Measurements from ENCODE around the gene PCGF1.
"Not testable (repeated sequence)": the region's sequence is repeated elsewhere in the genome, so short reads cannot be mapped to it uniquely, and the experiment has no call there.

The PCGF1 gene

DNA sequence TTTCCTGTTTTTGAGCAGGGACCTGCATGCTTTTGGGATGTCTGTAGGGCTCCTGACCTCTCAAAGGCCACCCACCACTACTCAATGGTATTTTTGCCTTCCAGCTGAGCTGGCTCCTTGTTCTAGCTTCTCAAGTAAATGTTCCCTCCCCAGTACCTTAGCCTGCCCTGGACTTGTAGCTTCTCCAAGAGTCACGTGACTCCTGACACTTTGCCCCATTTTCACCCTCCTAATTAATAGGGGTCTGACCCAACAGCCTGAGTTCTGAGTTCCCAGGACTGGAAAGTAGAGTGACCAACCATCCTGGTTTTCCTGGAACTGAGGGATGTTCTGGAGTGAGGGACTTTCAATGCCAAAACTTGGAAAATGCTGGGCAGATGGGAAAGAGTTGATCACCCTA, 12.1 kb downstream of the PCGF1 start:
- no peak for DNase-seq (ENCODE audit: low spot score)
- in situ Hi-C loops (cut with MboI; ENCODE audit: low pct_unique_long_range_greater_than_20kb, low sequenced_read_pairs, unreplicated experiment), result loop anchor here (25.0 kb wide), 1 partner anchor 92 kb away; no protein-coding TSS in a partner anchor
- TF ChIP-seq CTCF (IDR thresholded peaks at IDR 0.05; ENCODE audit: extremely low read depth, insufficient read depth, missing control alignments), result no peak

DNA sequence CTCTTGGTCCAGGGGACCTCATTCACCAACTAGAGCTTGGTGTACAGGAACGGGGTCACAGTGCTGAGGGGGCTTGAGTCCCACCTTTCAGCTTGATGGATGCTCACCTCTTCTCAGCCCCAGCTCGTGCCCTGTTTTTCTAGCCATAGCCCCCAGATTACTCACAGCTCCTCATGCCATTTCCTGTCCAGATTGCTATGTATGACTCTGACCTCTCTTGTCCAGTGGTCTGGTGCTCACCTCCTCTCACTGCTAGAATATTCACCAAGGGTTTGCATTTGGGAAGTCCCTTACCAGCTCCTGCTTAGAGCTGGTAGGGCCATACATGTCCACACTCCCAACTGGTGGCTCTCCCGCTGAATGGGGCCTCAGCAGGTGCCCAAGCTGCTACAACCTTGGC, 13.9 kb downstream of the PCGF1 start:
- no peak for TF ChIP-seq CTCF (IDR thresholded peaks at IDR 0.05; ENCODE audit: extremely low read depth, insufficient read depth, missing control alignments)
- in situ Hi-C loops (cut with MboI; ENCODE audit: low pct_unique_long_range_greater_than_20kb, low sequenced_read_pairs, unreplicated experiment), result loop anchor here (25.0 kb wide), 1 partner anchor 94 kb away; no protein-coding TSS in a partner anchor
- DNase-seq (ENCODE audit: low spot score), result no peak

DNA sequence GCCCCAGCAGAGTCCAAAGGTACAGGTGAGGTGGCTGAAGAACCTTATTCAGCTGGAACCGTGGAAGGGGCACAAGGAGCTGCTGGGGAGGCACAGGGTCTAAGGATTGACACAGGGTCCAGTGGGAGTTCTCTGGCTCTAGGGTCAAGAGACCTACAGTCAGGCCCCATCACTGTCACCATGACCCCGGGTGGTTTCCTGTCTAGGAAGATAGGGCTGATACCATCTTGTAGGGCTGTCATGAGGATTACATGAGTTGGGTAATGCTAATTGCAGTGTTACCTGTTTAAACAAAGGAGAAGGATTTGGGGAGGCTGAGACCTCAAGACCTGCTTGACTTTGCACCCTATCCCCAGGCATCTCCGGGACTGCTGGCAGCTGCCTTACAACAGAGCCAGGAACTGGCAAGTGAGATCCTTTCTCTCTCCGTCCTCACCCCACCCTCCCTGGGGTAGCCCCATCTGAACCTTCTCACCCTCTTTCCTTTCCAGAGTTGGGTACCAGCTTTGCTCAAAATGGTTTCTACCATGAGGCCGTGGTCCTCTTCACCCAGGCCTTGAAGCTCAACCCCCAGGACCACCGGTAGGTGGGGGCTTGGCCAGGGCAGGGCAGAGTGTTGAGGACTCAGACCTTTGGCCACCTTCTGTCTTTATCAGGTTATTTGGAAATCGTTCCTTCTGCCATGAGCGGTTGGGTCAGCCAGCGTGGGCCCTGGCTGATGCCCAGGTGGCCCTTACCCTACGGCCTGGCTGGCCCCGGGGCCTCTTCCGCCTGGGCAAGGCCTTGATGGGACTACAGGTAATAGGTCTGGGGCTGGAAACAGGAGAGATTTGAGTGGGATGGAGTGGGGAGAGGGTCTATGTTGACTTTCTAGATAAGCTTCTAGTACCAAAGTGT, 15.6 kb downstream of the PCGF1 start:
- no peak for TF ChIP-seq CTCF (IDR thresholded peaks at IDR 0.05; ENCODE audit: extremely low read depth, insufficient read depth, missing control alignments)
- DNase-seq (ENCODE audit: low spot score), result no peak
- in situ Hi-C loops (cut with MboI; ENCODE audit: low pct_unique_long_range_greater_than_20kb, low sequenced_read_pairs, unreplicated experiment), result loop anchor here (25.0 kb wide), 1 partner anchor 95 kb away; no protein-coding TSS in a partner anchor

DNA sequence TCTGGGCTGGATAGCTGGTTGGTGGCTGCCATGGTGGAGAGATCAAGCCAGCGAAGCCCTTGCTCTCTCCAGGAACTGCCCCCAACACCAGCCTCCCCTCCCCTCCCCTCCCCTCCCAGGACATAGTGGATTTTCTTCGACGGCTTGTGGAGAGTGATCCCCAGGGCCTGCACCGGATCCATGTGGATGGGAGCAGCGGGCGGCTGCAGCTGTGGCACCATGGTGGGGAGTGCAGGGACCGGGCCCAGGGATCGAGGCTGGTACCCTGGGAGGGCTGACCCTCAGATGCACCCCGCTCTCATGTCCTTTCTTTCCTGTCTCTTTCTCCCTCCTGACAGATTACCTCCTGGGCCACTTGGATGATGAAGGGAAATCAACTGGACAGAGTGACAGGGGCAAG, 17.6 kb downstream of the PCGF1 start:
- DNase-seq (ENCODE audit: low spot score), result no peak
- no peak for TF ChIP-seq CTCF (IDR thresholded peaks at IDR 0.05; ENCODE audit: extremely low read depth, insufficient read depth, missing control alignments)
- in situ Hi-C loops (cut with MboI; ENCODE audit: low pct_unique_long_range_greater_than_20kb, low sequenced_read_pairs, unreplicated experiment), result loop anchor here (25.0 kb wide), 1 partner anchor 97 kb away; no protein-coding TSS in a partner anchor

- DNase-seq (ENCODE audit: low spot score), result no peak
- in situ Hi-C loops (cut with MboI; ENCODE audit: low pct_unique_long_range_greater_than_20kb, low sequenced_read_pairs, unreplicated experiment), result loop anchor here (25.0 kb wide), 1 partner anchor 98 kb away; no protein-coding TSS in a partner anchor
- no peak for TF ChIP-seq CTCF (IDR thresholded peaks at IDR 0.05; ENCODE audit: extremely low read depth, insufficient read depth, missing control alignments)
Measured at GRCh38 chr2:74488643-74489481, 18.6 kb downstream of the PCGF1 start.

DNA sequence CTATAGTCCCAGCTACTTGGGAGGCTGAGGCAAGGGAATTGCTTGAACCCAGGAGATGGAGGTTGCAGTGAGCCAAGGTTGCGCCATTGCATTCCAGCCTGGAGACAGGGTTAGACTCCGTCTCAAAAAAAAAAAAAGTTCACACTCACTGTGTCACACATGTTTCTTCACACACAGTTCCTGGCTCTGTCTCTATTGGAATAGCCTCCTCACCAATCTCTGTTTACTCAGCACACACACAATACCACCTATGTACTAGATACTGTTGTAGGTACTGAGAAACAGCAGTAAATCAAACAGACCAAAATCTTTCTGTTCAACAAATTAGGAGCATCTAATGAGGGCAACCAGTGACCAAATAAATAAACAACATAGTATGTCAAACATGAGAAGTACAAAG, 21.4 kb downstream of the PCGF1 start:
- TF ChIP-seq CTCF (IDR thresholded peaks at IDR 0.05; ENCODE audit: extremely low read depth, insufficient read depth, missing control alignments), result no peak
- in situ Hi-C loops (cut with MboI; ENCODE audit: low pct_unique_long_range_greater_than_20kb, low sequenced_read_pairs, unreplicated experiment), result loop anchor here (25.0 kb wide), 1 partner anchor 101 kb away; no protein-coding TSS in a partner anchor
- DNase-seq (ENCODE audit: low spot score), result no peak

- in situ Hi-C loops (cut with MboI; ENCODE audit: low pct_unique_long_range_greater_than_20kb, low sequenced_read_pairs, unreplicated experiment), result loop anchor here (25.0 kb wide), 1 partner anchor 104 kb away; no protein-coding TSS in a partner anchor
- DNase-seq (ENCODE audit: low spot score), result not testable (repeated sequence)
Measured at GRCh38 chr2:74483675-74484164, 23.8 kb downstream of the PCGF1 start.
